ENCODE results near the gene ATP11A.
"Not testable (repeated sequence)": the region's sequence is repeated elsewhere in the genome, so short reads cannot be mapped to it uniquely, and the experiment has no call there.

Gene ATP11A

GRCh38 chr13:112679381-112679780 lies 10.5 kb upstream of the ATP11A start:
- no peak overlapping the region for H3K4me3 ChIP-seq (replicated peaks; ENCODE audit: low read depth, low read length)
- no peak for TF ChIP-seq CTCF (IDR thresholded peaks at IDR 0.05; ENCODE audit: low read length, missing control alignments)
- no peak for DNase-seq (ENCODE audit: low read depth)

- TF ChIP-seq CTCF (IDR thresholded peaks at IDR 0.05; ENCODE audit: low read length, missing control alignments), result no peak
- no peak for DNase-seq (ENCODE audit: low read depth)
- H3K4me3 ChIP-seq (replicated peaks; ENCODE audit: low read depth, low read length), result no peak overlapping the region
These were observed 9.7 kb upstream of the ATP11A start for GRCh38 chr13:112679932-112680677.

GRCh38 chr13:112680741-112681360 lies 9.0 kb upstream of the ATP11A start:
- no peak for TF ChIP-seq CTCF (IDR thresholded peaks at IDR 0.05; ENCODE audit: low read length, missing control alignments)
- DNase-seq (ENCODE audit: low read depth), result no peak
- no peak overlapping the region for H3K4me3 ChIP-seq (replicated peaks; ENCODE audit: low read depth, low read length)

GRCh38 chr13:112683581-112683980 lies 6.3 kb upstream of the ATP11A start:
- no peak overlapping the region for H3K4me3 ChIP-seq (replicated peaks; ENCODE audit: low read depth, low read length)
- no peak for DNase-seq (ENCODE audit: low read depth)
- TF ChIP-seq CTCF (IDR thresholded peaks at IDR 0.05; ENCODE audit: low read length, missing control alignments), result no peak

- TF ChIP-seq CTCF (IDR thresholded peaks at IDR 0.05; ENCODE audit: low read length, missing control alignments), result no peak
- H3K4me3 ChIP-seq (replicated peaks; ENCODE audit: low read depth, low read length), result no peak overlapping the region
- DNase-seq (ENCODE audit: low read depth), result no peak
These were observed 5.6 kb upstream of the ATP11A start for GRCh38 chr13:112684071-112684845.

- H3K4me3 ChIP-seq (replicated peaks; ENCODE audit: low read depth, low read length); DNase-seq (ENCODE audit: low read depth): not testable (repeated sequence)
These were observed 4.5 kb upstream of the ATP11A start for GRCh38 chr13:112685189-112685805.

GRCh38 chr13:112685896-112686295 lies 3.9 kb upstream of the ATP11A start:
- TF ChIP-seq CTCF (IDR thresholded peaks at IDR 0.05; ENCODE audit: low read length, missing control alignments), result no peak
- H3K4me3 ChIP-seq (replicated peaks; ENCODE audit: low read depth, low read length), result no peak overlapping the region
- DNase-seq (ENCODE audit: low read depth), result no peak

All from fibroblast of pulmonary artery (primary cell).